Measurements from ENCODE around the gene LIG3. TPM values are rescaled to one million over a fixed set of nuclear protein-coding genes. Genes with fewer than 3 reads are reported as not detected.

The LIG3 gene
- total RNA-seq, 1 experiment from 2014 or later, result 56.4 TPM

DNA sequence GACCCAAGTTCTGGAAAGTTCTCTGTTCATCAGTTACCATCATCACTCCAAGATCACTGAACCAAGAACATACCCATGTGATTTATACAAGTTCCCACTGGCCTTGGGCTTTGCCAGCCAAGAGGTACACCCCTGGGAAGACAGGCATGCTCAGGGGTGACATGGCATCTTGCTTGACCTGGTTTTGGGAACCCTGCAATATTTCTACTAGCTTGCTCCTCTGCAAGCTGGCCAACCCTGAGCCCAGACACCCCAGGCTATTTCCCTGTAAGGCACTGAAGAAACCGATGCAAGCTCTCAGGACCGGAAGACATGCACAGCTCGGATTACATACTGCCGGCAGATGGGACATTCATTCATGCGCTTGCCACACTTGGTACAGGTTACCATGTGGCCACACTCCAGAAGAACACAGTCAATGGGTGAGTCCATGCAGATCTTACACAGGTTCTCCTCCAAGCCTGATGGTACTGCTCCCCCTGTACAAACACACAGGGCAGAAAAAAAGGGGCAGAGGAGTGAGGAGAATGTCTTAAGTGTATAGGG lies 31.4 kb downstream of the LIG3 start:
- TF ChIP-seq, protein P1, sequence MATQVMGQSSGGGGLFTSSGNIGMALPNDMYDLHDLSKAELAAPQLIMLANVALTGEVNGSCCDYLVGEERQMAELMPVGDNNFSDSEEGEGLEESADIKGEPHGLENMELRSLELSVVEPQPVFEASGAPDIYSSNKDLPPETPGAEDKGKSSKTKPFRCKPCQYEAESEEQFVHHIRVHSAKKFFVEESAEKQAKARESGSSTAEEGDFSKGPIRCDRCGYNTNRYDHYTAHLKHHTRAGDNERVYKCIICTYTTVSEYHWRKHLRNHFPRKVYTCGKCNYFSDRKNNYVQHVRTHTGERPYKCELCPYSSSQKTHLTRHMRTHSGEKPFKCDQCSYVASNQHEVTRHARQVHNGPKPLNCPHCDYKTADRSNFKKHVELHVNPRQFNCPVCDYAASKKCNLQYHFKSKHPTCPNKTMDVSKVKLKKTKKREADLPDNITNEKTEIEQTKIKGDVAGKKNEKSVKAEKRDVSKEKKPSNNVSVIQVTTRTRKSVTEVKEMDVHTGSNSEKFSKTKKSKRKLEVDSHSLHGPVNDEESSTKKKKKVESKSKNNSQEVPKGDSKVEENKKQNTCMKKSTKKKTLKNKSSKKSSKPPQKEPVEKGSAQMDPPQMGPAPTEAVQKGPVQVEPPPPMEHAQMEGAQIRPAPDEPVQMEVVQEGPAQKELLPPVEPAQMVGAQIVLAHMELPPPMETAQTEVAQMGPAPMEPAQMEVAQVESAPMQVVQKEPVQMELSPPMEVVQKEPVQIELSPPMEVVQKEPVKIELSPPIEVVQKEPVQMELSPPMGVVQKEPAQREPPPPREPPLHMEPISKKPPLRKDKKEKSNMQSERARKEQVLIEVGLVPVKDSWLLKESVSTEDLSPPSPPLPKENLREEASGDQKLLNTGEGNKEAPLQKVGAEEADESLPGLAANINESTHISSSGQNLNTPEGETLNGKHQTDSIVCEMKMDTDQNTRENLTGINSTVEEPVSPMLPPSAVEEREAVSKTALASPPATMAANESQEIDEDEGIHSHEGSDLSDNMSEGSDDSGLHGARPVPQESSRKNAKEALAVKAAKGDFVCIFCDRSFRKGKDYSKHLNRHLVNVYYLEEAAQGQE (IDR thresholded peaks at IDR 0.05; ENCODE audit: insufficient read depth in 1 of 2, low read depth in 2 of 2, low read length in 1 of 2), result no peak
- TF ChIP-seq SIN3A (IDR thresholded peaks at IDR 0.05; ENCODE audit: borderline replicate concordance, insufficient read depth, low read depth, low read length), result no peak
- no peak for TF ChIP-seq POLR2AphosphoS5 (IDR thresholded peaks at IDR 0.05; ENCODE audit: low read depth, low read length)
- no peak for TF ChIP-seq TCF7L2 (IDR thresholded peaks at IDR 0.05; ENCODE audit: low read depth, low read length)
- no peak for TF ChIP-seq CTCF (IDR thresholded peaks at IDR 0.05)
- no peaks in the 10 kb centered on the region for H3K4me1 ChIP-seq (ENCODE audit: control insufficient read depth, insufficient read depth, low read length)
- H3K9me3 ChIP-seq (ENCODE audit: control insufficient read depth, insufficient read depth, low read depth, low read length), result no peaks in the 10 kb centered on the region
- no peaks in the 10 kb centered on the region for H3K27me3 ChIP-seq (ENCODE audit: control insufficient read depth, insufficient read depth, low read length)
- no peak for DNase-seq (ENCODE audit: low read depth, low spot score)
- CTCF ChIA-PET, result no interaction called here
- POLR2A ChIA-PET, result no interaction called here
- H3K27ac ChIP-seq (ENCODE audit: low read length), result no peak overlapping the region
- H3K4me3 ChIP-seq (ENCODE audit: low read depth in 2 of 2, low read length in 2 of 2), result no peak overlapping the region
- in situ Hi-C loops (cut with HindIII; ENCODE audit: low pct_unique_long_range_greater_than_20kb, low sequenced_read_pairs) (no loop called here), intact Hi-C loops (cut with micrococcal nuclease; ENCODE audit: unreplicated experiment) (no loop called here)
- no peaks in the 10 kb centered on the region; the same call in 1 of the 2 replicates for H3K36me3 ChIP-seq (ENCODE audit: control insufficient read depth, insufficient read depth, low read length)
- ATAC-seq, result no peak
- TSS peak; percentile 46 for BruUV-seq (replicated peaks)

DNA sequence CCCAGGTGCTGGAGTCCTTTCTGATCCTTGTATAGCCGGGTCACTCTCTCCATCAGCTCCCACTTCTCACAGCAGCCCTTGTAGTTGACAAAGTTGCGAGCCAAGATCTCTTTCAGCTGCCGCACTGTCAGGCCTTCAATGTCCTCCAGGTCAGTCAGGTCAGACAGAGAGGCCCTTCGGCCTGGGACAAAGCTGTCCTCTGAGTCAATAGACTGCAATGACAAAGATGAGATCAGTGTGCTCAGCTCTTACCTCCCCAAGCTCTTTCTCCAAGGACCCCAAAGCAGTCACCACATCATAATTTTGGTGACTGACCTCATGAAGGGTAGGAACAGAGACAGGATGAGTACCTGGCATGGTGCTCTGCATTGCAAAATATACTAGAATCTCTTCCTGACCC lies 36.1 kb downstream of the LIG3 start:
- intact Hi-C loops (cut with micrococcal nuclease; ENCODE audit: unreplicated experiment), result no loop called here
- Histone ChIP-seq H3K27me3 (ENCODE audit: control insufficient read depth, insufficient read depth, low read length) (no peaks in the 10 kb centered on the region), H3K4me1 (ENCODE audit: control insufficient read depth, insufficient read depth, low read length) (no peaks in the 10 kb centered on the region), H3K4me3 (ENCODE audit: low read depth in 2 of 2, low read length in 2 of 2) (no peak overlapping the region), H3K9me3 (ENCODE audit: control insufficient read depth, insufficient read depth, low read depth, low read length) (no peaks in the 10 kb centered on the region), H3K27ac (ENCODE audit: low read length) (no peak overlapping the region), H3K36me3 (ENCODE audit: control insufficient read depth, insufficient read depth, low read length) (no peaks in the 10 kb centered on the region; the same call in 1 of the 2 replicates)
- TF ChIP-seq, protein P1 (IDR thresholded peaks at IDR 0.05; ENCODE audit: insufficient read depth in 1 of 2, low read depth in 2 of 2, low read length in 1 of 2), result no peak
- TF ChIP-seq SIN3A (IDR thresholded peaks at IDR 0.05; ENCODE audit: borderline replicate concordance, insufficient read depth, low read depth, low read length) (no peak), POLR2AphosphoS5 (IDR thresholded peaks at IDR 0.05; ENCODE audit: low read depth, low read length) (no peak), CTCF (IDR thresholded peaks at IDR 0.05) (no peak), TCF7L2 (IDR thresholded peaks at IDR 0.05; ENCODE audit: low read depth, low read length) (no peak)
- ATAC-seq, result no peak
- ChIA-PET CTCF (no interaction called here), POLR2A (interaction anchor here (0.5 kb wide), 1 partner anchor 394 kb away, joined by 3 read pairs; no protein-coding TSS in a partner anchor)
- no TSS peak for BruUV-seq (replicated peaks)
- in situ Hi-C loops (cut with HindIII; ENCODE audit: low pct_unique_long_range_greater_than_20kb, low sequenced_read_pairs), result no loop called here
- DNase-seq (ENCODE audit: low read depth, low spot score), result no peak

All from Panc1 (cell line).